Coronary artery (tissue), 2 donors: ENCODE results near the gene CCDC122.

Source experiments
- DNase-seq: peaks from one replicate; pipeline ENCODE4 v3.0.0-alpha.2; 2017; ENCODE audit warnings: low spot score
- H3K27ac ChIP-seq, 2 donors: fragments of 200-600 bp; sonication (generic); one replicate each; pipeline ENCODE4 v1.5.1; 2016 to 2019
- H3K4me3 ChIP-seq: fragments of 200-600 bp; sonication (generic); 2 replicates; pipeline ENCODE4 v1.5.1; 2016; ENCODE audit warnings: mild to moderate bottlenecking, moderate library complexity
- CTCF ChIP-seq: fragments of 200-600 bp; sonication (generic); IDR thresholded peaks from one replicate; pipeline ENCODE4 v1.5.1; 2019; ENCODE audit warnings: antibody characterized with exemption

The CCDC122 gene

GRCh38 chr13:43792076-43792881 lies 87.3 kb downstream of the CCDC122 start:
- no peak overlapping the region for H3K4me3 ChIP-seq
- TF ChIP-seq CTCF = no peak
- no peak overlapping the region for H3K27ac ChIP-seq
- no peak for DNase-seq

GRCh38 chr13:43787997-43788396 lies 91.5 kb downstream of the CCDC122 start:
- Histone ChIP-seq H3K4me3 (no peak overlapping the region), H3K27ac (no peak overlapping the region)
- TF ChIP-seq CTCF = no peak
- no peak for DNase-seq

GRCh38 chr13:43787518-43787891 lies 92.0 kb downstream of the CCDC122 start:
- no peak for DNase-seq
- peak overlapping the region in 1 of 2 donors; percentile 40 for H3K27ac ChIP-seq
- H3K4me3 ChIP-seq = peak overlapping the region; percentile 79
- no peak for TF ChIP-seq CTCF

- H3K27ac ChIP-seq = peak within 1 kb of the TSS in 1 of 2 donors; percentile 40
- TF ChIP-seq CTCF = no peak
- no peak for DNase-seq
- H3K4me3 ChIP-seq = peak within 1 kb of the TSS; percentile 79
Observed at GRCh38 chr13:43786766-43787517, 92.6 kb downstream of the CCDC122 start, which contains the start of gene ENOX1. TSS of gene ENOX1 (minus strand) at chr13:43786972.

- H3K4me3 ChIP-seq = peak overlapping the region; percentile 79
- TF ChIP-seq CTCF = no peak
- H3K27ac ChIP-seq = peak overlapping the region in 1 of 2 donors; percentile 40
- no peak for DNase-seq
Observed at GRCh38 chr13:43786472-43786765, 93.1 kb downstream of the CCDC122 start.
